Neural cell (in vitro differentiated cells): ENCODE measurements around the gene COX17.

Experiments
- CTCF ChIP-seq: fragments of 450-650 bp; IDR thresholded peaks from 2 replicates; pipeline ENCODE4 v1.5.1; 2014; ENCODE audit warnings: antibody characterized with exemption, mild to moderate bottlenecking, moderate library complexity; ENCODE audit not compliant: poor library complexity, severe bottlenecking
- EZH2 ChIP-seq: fragments of 200-600, 300-800 bp; shearing (Covaris generic), sonication (generic); IDR thresholded peaks from 2 replicates; pipeline ENCODE4 v1.6.1; 2014; ENCODE audit warnings: antibody characterized with exemption, low read length, borderline replicate concordance, mild to moderate bottlenecking; ENCODE audit not compliant: insufficient read depth, poor library complexity, severe bottlenecking

GRCh38 chr3:119716998-119717397, 39.8 kb upstream of the COX17 start:
- no peak for TF ChIP-seq EZH2
- no peak for TF ChIP-seq CTCF
